ENCODE measurements around the gene SLC2A1.

DNA sequence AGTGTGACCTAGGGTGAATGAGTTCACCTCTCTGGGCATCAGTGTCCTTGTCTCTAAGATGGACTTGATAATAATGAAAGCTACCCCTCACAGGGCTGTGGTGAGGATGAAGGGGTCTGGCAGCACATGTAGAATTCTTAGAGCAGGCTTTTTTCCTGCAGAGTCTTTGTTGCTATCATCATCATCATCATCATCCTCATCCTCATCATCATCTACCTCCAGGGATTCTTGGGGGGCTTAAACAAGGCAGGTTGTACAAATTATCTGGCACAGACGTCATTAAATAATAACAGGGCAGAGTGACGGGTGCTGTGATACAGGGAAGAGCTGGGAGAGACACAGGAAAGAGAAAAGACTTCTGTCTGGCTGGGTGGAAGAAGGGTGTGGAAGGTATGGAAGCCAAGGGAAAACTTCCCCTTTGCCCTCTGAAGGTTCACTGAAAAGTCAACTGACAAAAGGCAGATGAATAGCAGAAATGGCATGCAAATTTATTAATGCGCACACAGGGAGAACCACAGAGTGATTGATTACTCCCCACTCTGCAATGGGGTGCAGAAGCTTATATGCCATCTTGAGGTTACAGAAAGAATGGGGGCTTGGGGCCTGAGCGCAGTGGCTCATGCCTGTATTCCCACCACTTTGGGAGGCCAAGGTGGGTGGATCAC lies 17.0 kb upstream of the SLC2A1 start:
- TF ChIP-seq, protein P1, sequence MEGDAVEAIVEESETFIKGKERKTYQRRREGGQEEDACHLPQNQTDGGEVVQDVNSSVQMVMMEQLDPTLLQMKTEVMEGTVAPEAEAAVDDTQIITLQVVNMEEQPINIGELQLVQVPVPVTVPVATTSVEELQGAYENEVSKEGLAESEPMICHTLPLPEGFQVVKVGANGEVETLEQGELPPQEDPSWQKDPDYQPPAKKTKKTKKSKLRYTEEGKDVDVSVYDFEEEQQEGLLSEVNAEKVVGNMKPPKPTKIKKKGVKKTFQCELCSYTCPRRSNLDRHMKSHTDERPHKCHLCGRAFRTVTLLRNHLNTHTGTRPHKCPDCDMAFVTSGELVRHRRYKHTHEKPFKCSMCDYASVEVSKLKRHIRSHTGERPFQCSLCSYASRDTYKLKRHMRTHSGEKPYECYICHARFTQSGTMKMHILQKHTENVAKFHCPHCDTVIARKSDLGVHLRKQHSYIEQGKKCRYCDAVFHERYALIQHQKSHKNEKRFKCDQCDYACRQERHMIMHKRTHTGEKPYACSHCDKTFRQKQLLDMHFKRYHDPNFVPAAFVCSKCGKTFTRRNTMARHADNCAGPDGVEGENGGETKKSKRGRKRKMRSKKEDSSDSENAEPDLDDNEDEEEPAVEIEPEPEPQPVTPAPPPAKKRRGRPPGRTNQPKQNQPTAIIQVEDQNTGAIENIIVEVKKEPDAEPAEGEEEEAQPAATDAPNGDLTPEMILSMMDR (conservative IDR thresholded peaks at IDR 0.05): no peak
- TF ChIP-seq EZH2 (IDR thresholded peaks at IDR 0.05; ENCODE audit: low read depth): no peak

Data from PC-9 (cell line).